IMR-90 (cell line): ENCODE data around the gene CXCL6. TPM values are rescaled to one million over a fixed set of nuclear protein-coding genes. Genes with fewer than 3 reads are reported as not detected.

Experiments
- ATAC-seq: fragments of 200-7000 bp; cut with Tn5 transposase; 2 replicates; pipeline ENCODE4 v1.9.1; 2020; ENCODE audit warnings: low read depth, mild to moderate bottlenecking, moderate library complexity
- BruUV-seq: library from RNA; stranded (reverse); fragments of 400-500 nt; replicated peaks from 2 replicates; lab custom pipeline; 2021; lab: Mats Ljungman, UMichigan
- CTCF ChIA-PET: fragments of 300-600 bp; formaldehyde crosslinking; extraction: SDS; loops from one replicate; lab custom pipeline; 2021; ENCODE audit warnings: antibody characterized with exemption; lab: Yijun Ruan, JAX
- POLR2A ChIA-PET: fragments of 300-600 bp; sonication (Branson Sonifier 250); formaldehyde crosslinking; loops from one replicate; lab custom pipeline; 2022; ENCODE audit warnings: antibody characterized with exemption; ENCODE audit not compliant: unreplicated experiment; lab: Charles Lee
- DNase-seq: peaks from one replicate; pipeline ENCODE4 v3.0.0; 2013
- H2AFZ ChIP-seq: replicated peaks from 2 replicates; pipeline ENCODE3; 2013; ENCODE audit warnings: low read length, mild to moderate bottlenecking; ENCODE audit not compliant: poor library complexity
- H2AK5ac ChIP-seq: 2 replicates; pipeline ENCODE4 v1.6.1; 2013; ENCODE audit warnings: low read depth, low read length, inconsistent platforms
- H2AK9ac ChIP-seq: replicated peaks from 2 replicates; pipeline ENCODE3; 2013; ENCODE audit warnings: mild to moderate bottlenecking, low read depth, low read length, moderate library complexity; ENCODE audit not compliant: poor library complexity
- H2BK120ac ChIP-seq: 2 replicates; pipeline ENCODE4 v1.6.1; 2013; ENCODE audit warnings: low read depth, low read length, inconsistent platforms
- H2BK15ac ChIP-seq: 3 replicates; pipeline ENCODE4 v1.6.1; 2013; ENCODE audit warnings: low read depth, low read length, inconsistent platforms
- H2BK20ac ChIP-seq: 2 replicates; pipeline ENCODE4 v1.6.1; 2013; ENCODE audit warnings: low read depth, mild to moderate bottlenecking, inconsistent platforms, low read length, moderate library complexity
- H2BK5ac ChIP-seq: 2 replicates; pipeline ENCODE4 v1.6.1; 2013; ENCODE audit warnings: mild to moderate bottlenecking, low read depth, low read length, inconsistent platforms; ENCODE audit not compliant: poor library complexity, severe bottlenecking
- H3K14ac ChIP-seq: replicated peaks from 2 replicates; pipeline ENCODE4 v1.6.1; 2013; ENCODE audit warnings: low read depth, low read length, inconsistent platforms
- H3K18ac ChIP-seq: 2 replicates; pipeline ENCODE4 v1.6.1; 2013; ENCODE audit warnings: low read depth, low read length, control low read depth
- H3K23ac ChIP-seq: 2 replicates; pipeline ENCODE4 v1.6.1; 2013; ENCODE audit warnings: low read depth, low read length, inconsistent platforms
- H3K27ac ChIP-seq: 2 replicates; pipeline ENCODE4 v1.5.1; 2013; ENCODE audit warnings: mild to moderate bottlenecking, control low read depth, low read length; ENCODE audit not compliant: insufficient read depth
- H3K27me3 ChIP-seq: 2 replicates; pipeline ENCODE4 v1.6.1; 2013; ENCODE audit warnings: low read length; ENCODE audit not compliant: control insufficient read depth, insufficient read depth
- H3K36me3 ChIP-seq: 2 replicates; pipeline ENCODE4 v1.6.1; 2013; ENCODE audit warnings: low read length, mixed read lengths; ENCODE audit not compliant: control insufficient read depth, insufficient read depth
- H3K4ac ChIP-seq: 2 replicates; pipeline ENCODE4 v1.6.1; 2013; ENCODE audit warnings: low read depth, low read length, inconsistent platforms
- H3K4me1 ChIP-seq: 2 replicates; pipeline ENCODE4 v1.6.1; 2013; ENCODE audit warnings: low read length, mixed read lengths; ENCODE audit not compliant: control insufficient read depth, insufficient read depth
- H3K4me2 ChIP-seq: 2 replicates; pipeline ENCODE4 v1.6.1; 2013; ENCODE audit warnings: low read depth, mild to moderate bottlenecking, control low read depth, low read length, moderate library complexity
- H3K4me3 ChIP-seq: 2 replicates; pipeline ENCODE4 v1.5.1; 2013; ENCODE audit warnings: low read depth, mild to moderate bottlenecking, control low read depth, low read length, moderate library complexity; ENCODE audit not compliant: insufficient read depth
- H3K56ac ChIP-seq: 2 replicates; pipeline ENCODE4 v1.6.1; 2013; ENCODE audit warnings: low read length, inconsistent platforms; ENCODE audit not compliant: insufficient read depth; ENCODE audit errors: extremely low read depth
- H3K79me1 ChIP-seq, 2 experiments: 2 replicates each; pipeline ENCODE4 v1.6.1; 2013; ENCODE audit warnings: low read length in 2 of 2, inconsistent platforms in 1 of 2, low read depth in 1 of 2
- H3K9ac ChIP-seq: 2 replicates; pipeline ENCODE4 v1.6.1; 2013; ENCODE audit warnings: low read depth, low read length, control low read depth
- H3K9me1 ChIP-seq: 2 replicates; pipeline ENCODE4 v1.6.1; 2013; ENCODE audit warnings: low read length, inconsistent platforms; ENCODE audit not compliant: insufficient read depth
- H3K9me3 ChIP-seq: 2 replicates; pipeline ENCODE4 v1.6.1; 2013; ENCODE audit warnings: low read length; ENCODE audit not compliant: control insufficient read depth, insufficient read depth
- H4K20me1 ChIP-seq: 2 replicates; pipeline ENCODE4 v1.6.1; 2013; ENCODE audit warnings: low read length, inconsistent platforms; ENCODE audit not compliant: insufficient read depth
- H4K5ac ChIP-seq: 2 replicates; pipeline ENCODE4 v1.6.1; 2013; ENCODE audit warnings: mild to moderate bottlenecking, low read depth, low read length, control low read depth
- H4K8ac ChIP-seq, 2 experiments: 2 replicates each; pipeline ENCODE4 v1.6.1; 2013; ENCODE audit warnings: low read depth in 2 of 2, low read length in 2 of 2, control low read depth in 1 of 2, inconsistent platforms in 1 of 2
- H4K91ac ChIP-seq: 2 replicates; pipeline ENCODE4 v1.6.1; 2013; ENCODE audit warnings: low read depth, low read length, inconsistent platforms; ENCODE audit not compliant: insufficient read depth
- BHLHE40 ChIP-seq: fragments of 150-350 bp; IDR thresholded peaks from 2 replicates; pipeline ENCODE4 v1.6.1; 2016; ENCODE audit warnings: mild to moderate bottlenecking, low read depth, low read length
- CEBPB ChIP-seq: IDR thresholded peaks from 2 replicates; pipeline ENCODE4 v1.6.1; 2012; ENCODE audit warnings: low read depth, low read length, improper control_type of control experiment
- CHD1 ChIP-seq: IDR thresholded peaks from 2 replicates; pipeline ENCODE4 v1.6.1; 2012; ENCODE audit warnings: low read depth, low read length, improper control_type of control experiment
- MAFK ChIP-seq: IDR thresholded peaks from 2 replicates; pipeline ENCODE4 v1.6.1; 2012; ENCODE audit warnings: low read depth, low read length, improper control_type of control experiment
- MAZ ChIP-seq: IDR thresholded peaks from 2 replicates; pipeline ENCODE4 v1.6.1; 2012; ENCODE audit warnings: low read depth, mild to moderate bottlenecking, low read length, improper control_type of control experiment, moderate library complexity, borderline replicate concordance
- MXI1 ChIP-seq: IDR thresholded peaks from 2 replicates; pipeline ENCODE4 v1.6.1; 2012; ENCODE audit warnings: low read depth, mild to moderate bottlenecking, low read length, moderate library complexity, borderline replicate concordance
- NFE2L2 ChIP-seq: fragments of 150-350 bp; IDR thresholded peaks from 2 replicates; pipeline ENCODE4 v1.6.1; 2016; ENCODE audit warnings: low read depth, mild to moderate bottlenecking, low read length
- POLR2A ChIP-seq: IDR thresholded peaks from 2 replicates; pipeline ENCODE4 v1.6.1; 2012; ENCODE audit warnings: mild to moderate bottlenecking, low read depth, low read length
- RAD21 ChIP-seq: IDR thresholded peaks from 2 replicates; pipeline ENCODE4 v1.6.1; 2012; ENCODE audit warnings: low read length, improper control_type of control experiment
- RCOR1 ChIP-seq: IDR thresholded peaks from 2 replicates; pipeline ENCODE4 v1.6.1; 2012; ENCODE audit warnings: mild to moderate bottlenecking, low read length, improper control_type of control experiment; ENCODE audit not compliant: insufficient replicate concordance
- RFX5 ChIP-seq: IDR thresholded peaks from 2 replicates; pipeline ENCODE4 v1.8.0; 2012; ENCODE audit warnings: low read depth, mild to moderate bottlenecking, low read length, moderate library complexity
- SMC3 ChIP-seq: fragments of 150-350 bp; IDR thresholded peaks from 2 replicates; pipeline ENCODE4 v1.6.1; 2016; ENCODE audit warnings: low read depth, mild to moderate bottlenecking, antibody characterized with exemption, low read length, moderate library complexity
- WGBS, 2 experiments: methylation state at CpG; one replicate each; pipeline versions ENCODE4 v1.1.5 to v1.1.7; 2013; ENCODE audit warnings: missing lambda C conversion rate in 2 of 2; ENCODE audit not compliant: insufficient read length in 1 of 2; ENCODE audit errors: extremely low coverage in 2 of 2; 5-methylcytosine and 5-hydroxymethylcytosine counted together
- dilution Hi-C: fragments of 300-500 bp; cut with HindIII; formaldehyde crosslinking; loops from one replicate; pipeline ENCODE4 v1.14.3; 2018; ENCODE audit warnings: low sequenced_read_pairs; ENCODE audit not compliant: unreplicated experiment
- in situ Hi-C: fragments of 300-500 bp; cut with MboI; formaldehyde crosslinking; loops from 3 replicates; pipeline ENCODE4 v1.14.3; 2019; ENCODE audit warnings: low sequenced_read_pairs, inconsistent platforms, mixed read lengths
- intact Hi-C: fragments of 100-400 bp; cut with micrococcal nuclease; formaldehyde crosslinking; loops from 2 replicates; pipeline ENCODE4 v1.10.0; 2022
- polyA plus RNA-seq, 3 experiments: library from polyadenylated mRNA; depleted of rRNA; stranded (reverse); fragments of >200 nt; gene quantifications; 2 replicates each; pipeline ENCODE4 v1.2.3, GENCODE V29; 2012; ENCODE audit warnings: low replicate concordance in 1 of 3
- total RNA-seq: library from RNA; depleted of rRNA; stranded (reverse); fragments of >200 nt; gene quantifications from 2 replicates; pipeline ENCODE4 v1.2.3, GENCODE V29; 2012
- TF ChIP-seq, protein P1 (sequence below): fragments of 150-350 bp; IDR thresholded peaks from 2 replicates; pipeline ENCODE4 v1.6.1; 2017; ENCODE audit warnings: mild to moderate bottlenecking, antibody characterized with exemption, low read length, low read depth
- TF ChIP-seq, protein P2 (sequence below): conservative IDR thresholded peaks from 2 replicates; pipeline ENCODE4 v1.5.1; 2012; ENCODE audit warnings: mild to moderate bottlenecking, low read depth, low read length, improper control_type of control experiment
- TF ChIP-seq, protein P3 (sequence below): fragments of 150-350 bp; IDR thresholded peaks from 2 replicates; pipeline ENCODE4 v1.6.1; 2016; ENCODE audit warnings: low read depth, mild to moderate bottlenecking, low read length, moderate library complexity, borderline replicate concordance

Gene CXCL6
- total and polyA plus RNA-seq, 2 of the 4 experiments (the other 2 are of a cell fraction), result not detected

DNA sequence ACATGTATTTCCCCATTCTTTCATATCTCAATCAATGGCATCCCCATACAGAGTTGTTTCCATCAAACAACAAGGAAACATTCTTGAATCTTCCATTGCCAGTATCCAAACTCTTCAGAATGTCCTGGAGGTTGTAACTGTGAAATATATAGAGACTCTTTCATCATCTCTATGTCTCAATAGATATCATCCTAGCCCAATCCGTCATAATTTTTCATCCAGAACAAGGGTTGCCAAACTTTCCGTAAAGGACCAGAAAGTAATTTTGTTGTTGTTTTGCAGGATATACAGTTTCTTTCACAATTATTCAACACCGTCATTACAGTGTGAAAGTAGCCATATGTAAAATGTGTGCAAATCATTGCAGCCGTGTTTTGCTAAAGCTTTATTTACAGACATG is 15.2 kb upstream of the CXCL6 start:
- Histone ChIP-seq H2BK5ac (no peak overlapping the region), H2AK5ac (no peak overlapping the region), H2AK9ac (no peak overlapping the region), H4K5ac (no peak overlapping the region), H3K9me3 (no peaks in the 10 kb centered on the region), H3K4me1 (0 out of 2 replicates have a peak, but pooled peaks cover 1% of the 10 kb centered on the region), H2BK15ac (no peak overlapping the region), H4K91ac (no peak overlapping the region), H4K20me1 (no peaks in the 10 kb centered on the region), H3K14ac (no peak overlapping the region), H2BK120ac (no peak overlapping the region), H3K36me3 (no peaks in the 10 kb centered on the region), H3K18ac (no peak overlapping the region), H3K79me1 (no peaks in the 10 kb centered on the region), H3K4me3 (no peak overlapping the region), H3K27me3 (no peaks in the 10 kb centered on the region), H4K8ac (no peak overlapping the region), H3K4ac (no peak overlapping the region), H3K4me2 (no peak overlapping the region), H3K9me1 (no peaks in the 10 kb centered on the region), H3K27ac (no peak overlapping the region), H2AFZ (no peak overlapping the region), H3K9ac (no peak overlapping the region), H3K23ac (no peak overlapping the region), H2BK20ac (no peak overlapping the region), H3K56ac (no peak overlapping the region)
- ATAC-seq (no peak), DNase-seq (no peak)
- WGBS, 2 experiments, result no CpG with 5 or more reads among the region's 4 CpGs
- dilution Hi-C loops, result no loop called here
- ChIA-PET CTCF (no interaction called here), POLR2A (no interaction called here)
- in situ Hi-C loops, result no loop called here
- intact Hi-C loops, result no loop called here
- no peak for TF ChIP-seq RCOR1
- TF ChIP-seq CEBPB, result no peak
- no peak for TF ChIP-seq RFX5
- no peak for TF ChIP-seq NFE2L2
- TF ChIP-seq, protein P1, sequence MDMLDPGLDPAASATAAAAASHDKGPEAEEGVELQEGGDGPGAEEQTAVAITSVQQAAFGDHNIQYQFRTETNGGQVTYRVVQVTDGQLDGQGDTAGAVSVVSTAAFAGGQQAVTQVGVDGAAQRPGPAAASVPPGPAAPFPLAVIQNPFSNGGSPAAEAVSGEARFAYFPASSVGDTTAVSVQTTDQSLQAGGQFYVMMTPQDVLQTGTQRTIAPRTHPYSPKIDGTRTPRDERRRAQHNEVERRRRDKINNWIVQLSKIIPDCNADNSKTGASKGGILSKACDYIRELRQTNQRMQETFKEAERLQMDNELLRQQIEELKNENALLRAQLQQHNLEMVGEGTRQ, result no peak
- no peak for TF ChIP-seq POLR2A
- no peak for TF ChIP-seq MAZ
- TF ChIP-seq RAD21, result no peak
- TF ChIP-seq MAFK, result no peak
- TF ChIP-seq, protein P2, sequence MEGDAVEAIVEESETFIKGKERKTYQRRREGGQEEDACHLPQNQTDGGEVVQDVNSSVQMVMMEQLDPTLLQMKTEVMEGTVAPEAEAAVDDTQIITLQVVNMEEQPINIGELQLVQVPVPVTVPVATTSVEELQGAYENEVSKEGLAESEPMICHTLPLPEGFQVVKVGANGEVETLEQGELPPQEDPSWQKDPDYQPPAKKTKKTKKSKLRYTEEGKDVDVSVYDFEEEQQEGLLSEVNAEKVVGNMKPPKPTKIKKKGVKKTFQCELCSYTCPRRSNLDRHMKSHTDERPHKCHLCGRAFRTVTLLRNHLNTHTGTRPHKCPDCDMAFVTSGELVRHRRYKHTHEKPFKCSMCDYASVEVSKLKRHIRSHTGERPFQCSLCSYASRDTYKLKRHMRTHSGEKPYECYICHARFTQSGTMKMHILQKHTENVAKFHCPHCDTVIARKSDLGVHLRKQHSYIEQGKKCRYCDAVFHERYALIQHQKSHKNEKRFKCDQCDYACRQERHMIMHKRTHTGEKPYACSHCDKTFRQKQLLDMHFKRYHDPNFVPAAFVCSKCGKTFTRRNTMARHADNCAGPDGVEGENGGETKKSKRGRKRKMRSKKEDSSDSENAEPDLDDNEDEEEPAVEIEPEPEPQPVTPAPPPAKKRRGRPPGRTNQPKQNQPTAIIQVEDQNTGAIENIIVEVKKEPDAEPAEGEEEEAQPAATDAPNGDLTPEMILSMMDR, result no peak
- TF ChIP-seq CHD1, result no peak
- TF ChIP-seq BHLHE40, result no peak
- TF ChIP-seq SMC3, result no peak
- TF ChIP-seq, protein P3, sequence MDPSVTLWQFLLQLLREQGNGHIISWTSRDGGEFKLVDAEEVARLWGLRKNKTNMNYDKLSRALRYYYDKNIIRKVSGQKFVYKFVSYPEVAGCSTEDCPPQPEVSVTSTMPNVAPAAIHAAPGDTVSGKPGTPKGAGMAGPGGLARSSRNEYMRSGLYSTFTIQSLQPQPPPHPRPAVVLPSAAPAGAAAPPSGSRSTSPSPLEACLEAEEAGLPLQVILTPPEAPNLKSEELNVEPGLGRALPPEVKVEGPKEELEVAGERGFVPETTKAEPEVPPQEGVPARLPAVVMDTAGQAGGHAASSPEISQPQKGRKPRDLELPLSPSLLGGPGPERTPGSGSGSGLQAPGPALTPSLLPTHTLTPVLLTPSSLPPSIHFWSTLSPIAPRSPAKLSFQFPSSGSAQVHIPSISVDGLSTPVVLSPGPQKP, result no peak
- no peak for TF ChIP-seq MXI1
- no TSS peak for BruUV-seq
